GM18526 (cell line): Measurements from ENCODE around the gene SPC24.

ENCODE experiments used
- POLR2A ChIP-seq: IDR thresholded peaks from 3 replicates; pipeline ENCODE4 v1.6.1; 2011; ENCODE audit not compliant: insufficient read length; ENCODE audit errors: extremely low read depth

Gene SPC24

DNA sequence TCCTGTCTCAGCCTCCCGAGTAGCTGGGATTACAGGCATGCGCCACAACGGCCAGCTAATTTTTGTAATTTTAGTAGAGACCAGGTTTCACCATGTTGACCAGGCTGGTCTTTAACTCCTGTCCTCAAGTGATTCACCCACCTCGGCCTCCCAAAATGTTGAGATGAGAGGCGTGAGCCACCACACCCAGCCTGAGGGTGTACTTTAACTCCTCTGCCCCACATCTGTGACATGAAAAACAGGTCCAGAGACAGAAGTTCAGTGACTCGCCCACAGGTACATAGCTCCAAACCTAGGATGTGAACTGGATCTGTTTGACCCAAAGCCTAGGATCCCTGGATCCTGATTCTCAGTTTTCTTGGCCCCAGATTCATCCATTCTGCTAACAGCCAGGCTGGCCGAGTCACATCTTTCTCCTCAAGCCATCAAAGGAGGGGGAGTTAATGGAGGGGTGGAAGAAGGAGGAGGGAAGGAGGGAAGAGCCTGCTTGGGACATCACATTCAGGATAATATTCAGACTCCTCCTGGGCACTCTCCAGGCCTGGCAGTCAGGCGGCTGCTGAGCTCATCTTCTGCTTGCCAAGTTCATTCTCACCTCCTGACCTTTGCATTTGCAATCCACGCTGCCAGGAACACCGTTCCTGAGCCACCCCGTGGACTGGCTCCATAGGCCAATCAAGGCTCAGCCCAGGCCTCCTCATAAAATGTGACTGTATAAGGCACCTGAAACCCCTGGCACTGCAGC lies 3.1 kb downstream of the SPC24 start:
- no peak for TF ChIP-seq POLR2A

DNA sequence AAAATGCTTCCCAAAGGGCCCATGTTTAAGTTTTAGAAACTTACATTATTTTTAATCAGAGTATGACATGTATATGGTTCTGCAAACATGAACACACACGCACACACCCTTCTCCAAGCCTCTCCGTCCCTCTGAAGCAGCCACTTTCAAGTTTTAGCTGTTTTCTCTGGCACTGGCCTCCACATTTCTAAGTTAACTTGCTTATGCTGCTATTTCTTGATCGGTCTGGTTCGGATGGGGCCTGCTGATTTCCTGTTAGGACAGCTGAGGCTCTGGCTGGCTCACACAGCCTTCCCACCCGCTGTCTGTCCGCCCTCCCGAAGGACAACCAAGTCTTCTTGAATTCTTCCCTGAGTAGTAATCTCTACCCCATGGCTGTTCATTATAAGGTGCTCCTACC lies 4.4 kb downstream of the SPC24 start:
- TF ChIP-seq POLR2A, result no peak

DNA sequence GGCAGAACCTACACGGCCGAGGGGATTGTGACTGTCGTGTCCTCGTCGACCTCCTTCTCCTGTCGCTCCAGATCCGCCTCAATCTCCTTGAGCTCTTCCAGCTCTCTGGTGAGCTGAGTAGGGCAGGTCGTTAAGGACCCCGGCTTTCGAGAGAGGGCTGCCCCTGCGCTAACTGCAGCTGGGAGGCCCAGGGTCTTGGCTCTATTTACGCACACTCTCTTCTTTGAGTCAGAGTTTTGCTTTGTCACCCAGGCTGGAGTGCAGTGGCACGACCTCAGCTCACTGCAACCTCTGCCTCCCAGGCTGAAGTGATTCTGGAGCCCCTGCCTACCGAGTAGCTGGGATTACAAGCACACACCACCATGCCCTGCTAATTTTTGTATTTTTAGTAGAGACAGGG lies 7.6 kb downstream of the SPC24 start:
- TF ChIP-seq POLR2A, result no peak

DNA sequence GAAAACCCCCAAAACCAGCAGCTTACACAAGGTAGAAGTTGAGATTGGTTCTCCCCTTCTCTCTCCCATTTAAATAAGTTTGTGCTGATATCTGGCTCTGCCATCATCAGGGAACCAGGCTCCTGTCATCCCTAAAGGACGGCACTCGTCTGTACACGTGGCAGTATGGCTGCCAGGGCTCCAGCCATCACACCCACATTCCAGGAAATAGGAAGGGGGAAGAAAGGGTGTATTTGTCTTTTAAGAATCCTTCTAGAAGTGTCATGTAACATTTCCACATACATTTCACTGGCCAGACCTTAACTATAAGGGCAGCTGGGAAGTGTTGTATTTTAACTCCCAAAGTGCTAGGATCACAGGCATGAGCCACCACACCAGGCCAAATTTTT lies 10.1 kb downstream of the SPC24 start:
- TF ChIP-seq POLR2A, result no peak

DNA sequence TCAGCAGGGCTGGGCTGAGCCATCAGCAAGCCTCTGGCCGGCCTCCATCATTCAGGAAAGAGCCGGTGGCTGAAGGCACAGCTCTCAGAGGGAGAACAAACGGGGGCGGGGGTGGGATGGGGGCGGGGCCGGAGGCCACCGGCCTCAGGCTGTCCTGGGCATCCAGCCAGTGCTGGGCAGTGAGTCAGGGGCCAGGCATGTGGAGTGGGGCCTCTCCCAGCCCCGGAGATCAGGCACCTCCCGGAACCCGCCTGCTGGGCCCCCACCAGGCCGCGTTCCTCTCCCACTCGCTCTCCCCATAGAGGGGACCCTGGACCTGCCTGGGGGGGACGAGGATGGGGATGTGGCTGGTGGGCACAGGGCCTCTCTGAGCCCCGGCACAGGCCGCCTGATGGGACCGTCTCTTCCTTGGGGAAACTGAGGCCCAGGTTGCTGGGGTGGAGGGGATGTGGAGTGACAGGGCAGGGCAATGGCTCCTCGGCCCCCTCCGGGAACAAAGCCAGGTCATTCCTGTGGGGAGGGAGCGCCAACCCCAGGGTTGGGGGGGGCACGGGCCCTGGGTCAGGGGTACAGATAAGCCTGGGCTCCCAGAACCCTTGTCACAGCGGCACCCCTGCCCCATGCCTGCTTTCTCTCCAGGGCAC lies 12.9 kb downstream of the SPC24 start:
- no peak for TF ChIP-seq POLR2A

DNA sequence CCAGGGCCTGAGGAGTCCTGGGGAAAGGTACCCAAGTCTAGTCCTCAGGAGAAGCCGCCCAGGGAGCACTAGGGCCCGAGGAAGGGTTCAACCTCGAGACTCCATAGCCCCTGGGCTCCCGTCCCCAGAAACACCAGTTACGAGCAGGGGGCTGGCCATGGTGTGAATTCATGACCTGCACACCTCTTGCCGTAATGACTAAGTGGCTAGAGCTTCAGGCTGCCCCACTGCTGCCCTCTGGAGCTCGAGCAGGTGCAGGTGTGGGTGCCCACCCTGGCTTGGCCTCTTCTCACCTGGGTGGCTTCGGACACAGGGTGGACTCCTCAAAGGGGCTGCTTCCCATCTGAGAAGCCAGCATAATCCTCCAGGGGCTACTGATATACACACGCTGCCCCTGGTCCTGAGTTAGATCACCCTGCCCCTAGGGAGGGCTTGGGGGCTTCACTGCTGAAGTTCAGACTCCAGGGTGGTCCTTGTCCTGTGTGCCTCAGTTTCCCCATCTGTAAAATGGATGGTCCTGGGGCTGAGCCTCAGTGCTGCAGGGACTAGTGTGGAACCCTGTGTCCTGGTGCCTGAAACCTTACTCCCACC lies 13.6 kb downstream of the SPC24 start:
- no peak for TF ChIP-seq POLR2A

DNA sequence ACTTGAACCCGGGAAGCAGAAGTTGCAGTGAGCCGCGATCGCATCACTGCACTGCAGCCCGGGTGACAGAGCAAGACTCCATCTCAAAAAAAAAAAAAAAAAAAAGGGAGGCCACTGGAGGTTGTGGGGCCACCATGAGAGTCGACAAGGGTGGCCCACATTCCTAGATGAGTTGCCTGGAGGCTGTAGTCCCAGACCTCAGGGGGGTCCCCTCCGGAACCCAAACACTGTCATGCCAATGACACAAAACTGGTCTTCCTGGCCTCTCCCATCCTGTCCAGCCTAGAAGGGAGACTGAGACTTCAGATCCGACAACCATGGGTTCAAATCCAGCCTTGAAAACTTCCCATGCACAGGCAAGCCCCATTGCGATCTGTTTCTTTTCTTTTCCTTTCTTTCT lies 14.7 kb downstream of the SPC24 start:
- no peak for TF ChIP-seq POLR2A

DNA sequence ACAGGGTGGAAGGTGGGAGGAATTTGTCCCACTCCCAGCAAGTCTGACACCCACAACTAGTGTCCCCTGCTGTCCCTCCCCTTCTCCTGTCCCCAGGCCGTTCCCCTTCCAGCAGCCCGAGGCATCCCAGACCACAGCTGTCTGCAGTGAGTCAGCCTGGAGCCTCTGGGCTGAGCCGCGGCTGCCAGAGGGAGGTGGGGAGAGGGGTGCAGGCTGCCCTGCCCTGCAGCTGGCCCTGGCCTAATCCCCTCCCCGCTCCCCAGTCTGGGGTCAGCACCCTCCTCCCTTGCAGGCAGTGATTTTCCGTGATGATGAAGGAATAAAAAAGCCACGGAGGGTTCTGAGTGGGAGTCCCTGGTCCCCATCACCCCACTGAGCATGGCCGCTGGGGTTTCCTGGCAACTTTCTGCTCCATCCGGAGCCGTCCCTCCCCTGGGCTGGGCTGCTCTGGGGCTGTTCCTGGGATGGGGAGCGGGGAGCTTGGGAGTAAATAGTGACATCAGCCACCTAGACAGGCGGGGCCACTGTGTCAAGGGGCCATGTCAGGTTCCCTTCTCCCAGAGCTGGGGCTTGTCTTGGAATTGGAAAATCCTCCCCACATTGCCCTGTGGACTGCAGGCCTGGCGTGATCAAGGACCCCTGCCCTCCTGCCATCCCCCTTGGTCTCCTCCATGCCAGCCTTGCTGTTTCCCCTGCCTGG lies 16.8 kb downstream of the SPC24 start:
- no peak for TF ChIP-seq POLR2A

DNA sequence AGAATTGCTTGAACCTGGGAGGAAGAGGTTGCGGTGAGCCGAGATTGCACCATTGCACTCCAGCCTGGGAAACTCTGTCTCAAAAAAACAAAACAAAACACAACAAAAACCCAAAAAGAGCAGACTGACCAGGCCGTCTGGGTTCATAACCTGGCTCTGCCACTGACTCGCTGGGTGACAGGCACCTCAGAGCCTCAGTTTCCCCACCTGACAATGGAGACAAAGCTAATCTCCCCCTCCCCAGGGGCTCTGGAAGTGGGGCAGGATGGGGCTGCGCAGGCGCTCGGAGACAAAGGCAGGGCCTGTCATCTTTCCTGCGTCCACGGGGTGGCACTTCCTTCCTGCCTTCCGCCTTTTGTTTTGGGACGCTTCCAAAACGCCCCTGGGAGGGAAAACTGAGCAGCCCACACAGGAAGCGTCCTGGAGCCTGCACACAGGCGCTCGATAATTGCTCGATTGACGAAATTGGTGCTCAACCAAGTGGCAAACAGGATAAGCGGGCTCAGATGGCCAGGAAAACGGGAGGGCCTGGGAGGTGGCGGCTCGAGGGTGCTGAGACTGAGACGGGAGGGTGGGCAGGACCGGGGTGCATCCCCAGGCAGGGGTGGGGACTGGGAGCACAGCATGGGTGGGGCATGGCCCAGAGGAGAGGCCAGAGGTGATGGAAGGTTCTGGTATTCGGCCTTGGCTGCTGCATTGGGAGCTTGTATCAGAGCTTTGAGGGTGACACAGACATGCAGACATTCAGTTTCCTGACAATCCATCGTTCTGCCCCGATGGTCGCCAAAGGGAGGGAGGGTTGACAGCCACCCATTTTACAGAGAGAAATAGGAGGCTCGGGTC lies 17.8 kb downstream of the SPC24 start:
- no peak for TF ChIP-seq POLR2A

DNA sequence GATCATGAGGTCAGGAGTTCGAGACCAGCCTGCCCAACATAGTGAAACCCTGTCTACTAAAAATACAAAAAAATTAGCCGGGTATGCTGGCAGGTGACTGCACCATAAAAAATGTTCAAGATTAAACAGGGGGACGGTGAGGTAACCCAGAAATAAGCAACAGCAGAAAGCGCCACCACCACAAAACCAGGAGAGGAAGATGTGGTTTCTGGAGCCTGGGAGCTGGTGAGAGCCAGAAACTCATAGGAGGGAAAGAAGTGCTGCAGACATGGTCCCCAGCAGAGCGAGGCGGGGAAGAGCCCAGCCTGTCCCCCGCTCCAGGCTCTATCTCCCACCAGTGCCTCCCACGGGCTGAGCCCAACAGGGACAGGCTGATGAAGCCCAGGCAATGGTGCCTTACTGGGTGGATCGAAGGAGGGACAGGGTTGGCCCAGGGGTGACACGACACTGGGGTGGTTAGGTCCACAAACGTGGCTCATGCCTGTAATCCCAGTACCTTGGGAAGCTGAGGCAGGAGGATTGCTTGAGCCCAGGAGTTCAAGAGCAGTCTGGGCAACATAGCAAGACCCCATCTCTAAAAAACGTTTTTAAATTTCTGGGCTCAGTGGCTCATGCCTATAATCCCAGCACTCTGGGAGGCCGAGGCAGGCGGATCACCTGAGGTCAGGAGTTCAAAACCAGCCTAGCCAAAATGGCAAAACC lies 19.0 kb downstream of the SPC24 start:
- no peak for TF ChIP-seq POLR2A

DNA sequence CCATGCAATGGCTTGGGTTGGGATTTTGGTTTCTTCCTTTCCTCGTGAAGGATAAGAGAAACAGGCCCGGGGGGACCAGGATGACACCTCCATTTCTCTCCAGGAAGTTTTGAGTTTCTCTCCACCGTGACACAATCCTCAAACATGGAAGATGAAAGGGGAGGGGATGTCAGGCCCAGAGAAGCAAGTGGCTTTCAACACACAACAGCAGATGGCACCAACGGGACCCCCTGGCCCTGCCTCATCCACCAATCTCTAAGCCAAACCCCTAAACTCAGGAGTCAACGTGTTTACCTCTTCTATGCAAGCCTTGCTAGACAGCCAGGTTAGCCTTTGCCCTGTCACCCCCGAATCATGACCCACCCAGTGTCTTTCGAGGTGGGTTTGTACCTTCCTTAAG lies 24.1 kb downstream of the SPC24 start:
- no peak for TF ChIP-seq POLR2A

DNA sequence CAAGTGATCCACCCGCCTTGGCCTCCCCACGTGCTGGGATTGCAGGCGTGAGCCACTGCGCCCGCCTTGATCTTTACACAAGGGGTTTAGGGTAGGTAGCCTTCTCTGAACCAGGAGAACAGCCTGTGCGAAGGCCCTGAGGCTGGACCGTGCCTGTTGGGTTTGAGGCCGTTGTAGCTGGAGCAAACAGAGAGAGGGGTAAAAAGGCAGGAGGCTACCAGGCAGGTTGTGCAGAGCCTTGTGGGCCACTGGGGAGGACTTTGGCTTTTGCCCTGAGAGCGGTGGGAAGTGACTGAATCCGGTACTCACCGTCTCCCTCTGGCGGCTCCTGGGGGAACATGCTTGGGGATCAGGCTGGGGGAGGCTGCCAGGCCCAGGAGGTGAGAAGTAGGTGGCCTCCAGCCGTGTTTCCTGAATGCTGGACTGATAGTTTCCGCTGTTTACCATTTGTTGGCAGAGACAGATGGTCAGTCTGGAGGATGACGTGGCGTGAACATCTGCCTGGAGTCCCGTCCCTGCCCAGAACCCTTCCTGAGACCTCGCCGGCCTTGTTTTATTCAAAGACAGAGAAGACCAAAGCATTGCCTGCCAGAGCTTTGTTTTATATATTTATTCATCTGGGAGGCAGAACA lies 24.6 kb downstream of the SPC24 start:
- no peak for TF ChIP-seq POLR2A

DNA sequence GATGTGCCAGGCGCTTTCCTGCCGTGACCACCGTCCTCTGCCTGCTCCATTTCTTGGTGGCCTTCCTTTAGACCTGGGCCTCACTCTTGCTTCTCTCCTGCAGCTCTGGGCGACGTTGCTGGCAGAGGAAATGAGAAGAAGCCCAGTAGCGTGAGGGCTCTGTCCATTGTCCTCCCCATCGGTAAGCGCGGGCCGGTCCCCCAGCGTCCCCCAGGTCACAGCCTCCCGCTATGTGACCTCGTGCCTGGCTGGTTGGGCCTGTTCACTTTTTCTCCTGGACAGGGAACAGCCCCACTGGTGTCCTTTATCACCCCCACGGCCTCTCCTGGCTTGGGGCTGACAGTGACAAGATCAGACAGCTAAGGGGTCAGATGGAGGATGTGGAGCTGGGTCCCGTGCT lies 27.7 kb downstream of the SPC24 start:
- no peak for TF ChIP-seq POLR2A
